K562 (cell line): ENCODE results near the gene DCLK3.

ENCODE experiments used
- CTCF ChIP-seq, 3 experiments: IDR thresholded peaks in 2 of 3; conservative IDR thresholded peaks in 1 of 3; 2 replicates each; pipeline ENCODE4 v1.5.1; 2011 to 2012; ENCODE audit warnings: low read length in 3 of 3, mild to moderate bottlenecking in 3 of 3, control low read depth in 2 of 3, improper control_type of control experiment in 1 of 3, inconsistent platforms in 1 of 3, low read depth in 1 of 3, mixed read lengths in 1 of 3, moderate library complexity in 1 of 3; ENCODE audit not compliant: insufficient read depth in 2 of 3
- DMBX1 ChIP-seq: fragments of 250-450 bp; sonication (Bioruptor Pico); IDR thresholded peaks from 2 replicates; pipeline ENCODE4 v1.8.0; 2022; ENCODE audit warnings: inconsistent platforms, mild to moderate bottlenecking, moderate library complexity, borderline replicate concordance
- EP300 ChIP-seq: IDR thresholded peaks from 2 replicates; pipeline ENCODE4 v1.6.1; 2012; ENCODE audit warnings: low read length, improper control_type of control experiment
- ETS2 ChIP-seq: IDR thresholded peaks from 2 replicates; pipeline ENCODE4 v1.6.1; 2016; ENCODE audit warnings: borderline replicate concordance, missing genetic modification characterization, mild to moderate bottlenecking, moderate library complexity, missing compliant biosample characterization; ENCODE audit not compliant: poor library complexity, severe bottlenecking
- GTF2F1 ChIP-seq: IDR thresholded peaks from 2 replicates; pipeline ENCODE4 v1.6.1; 2011; ENCODE audit warnings: low read depth, low read length, improper control_type of control experiment
- NFIC ChIP-seq: fragments of 450-650 bp; IDR thresholded peaks from 2 replicates; pipeline ENCODE4 v1.6.1; 2017; ENCODE audit warnings: mild to moderate bottlenecking, inconsistent platforms
- ZKSCAN8 ChIP-seq: fragments of 200-800 bp; sonication (Bioruptor generic); IDR thresholded peaks from 2 replicates; pipeline ENCODE4 v1.6.1; 2016; ENCODE audit warnings: missing genetic modification characterization, missing compliant biosample characterization
- ZNF589 ChIP-seq: fragments of 200-800 bp; sonication (Bioruptor generic); IDR thresholded peaks from 2 replicates; pipeline ENCODE4 v1.6.1; 2016; ENCODE audit warnings: low read depth, missing genetic modification characterization, missing compliant biosample characterization
- TF ChIP-seq, protein P1 (sequence below): sonication (generic); formaldehyde crosslinking; IDR thresholded peaks from 2 replicates; pipeline ENCODE4 v1.8.1; 2023; ENCODE audit warnings: mild to moderate bottlenecking, missing genetic modification reagents, moderate library complexity
- TF ChIP-seq, protein P2 (sequence below): fragments of 250-450 bp; sonication (Bioruptor Pico); IDR thresholded peaks from 2 replicates; pipeline ENCODE4 v1.5.0; 2022; ENCODE audit warnings: mild to moderate bottlenecking

DNA sequence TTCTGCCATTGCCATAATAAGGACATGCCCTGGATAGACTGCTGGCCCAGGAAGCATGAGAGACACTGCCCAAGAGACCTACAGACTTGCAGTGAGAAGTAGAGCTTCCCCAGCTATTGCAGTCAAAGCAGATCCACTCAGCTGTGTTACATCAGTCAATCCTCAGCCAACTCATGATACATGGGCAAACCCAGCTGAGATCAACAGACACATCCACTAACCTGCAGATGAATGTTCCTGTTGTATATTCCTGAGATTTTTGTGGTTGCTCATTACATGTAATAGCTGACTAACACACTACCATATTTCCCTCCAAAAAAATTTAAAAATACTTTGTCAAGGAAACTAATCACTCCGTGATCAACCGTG lies 68.6 kb downstream of the DCLK3 start:
- TF ChIP-seq EP300 (no peak), ZNF589 (CRISPR knock-in tag) (no peak), CTCF (IDR thresholded peaks at IDR 0.05 in 2 of 3, conservative IDR thresholded peaks at IDR 0.05 in 1 of 3; ENCODE audit: insufficient read depth in 2 of 3, low read depth in 1 of 3, low read length in 3 of 3) (no peak), ETS2 (tag) (no peak), GTF2F1 (no peak), DMBX1 (CRISPR knock-in tag) (no peak), ZKSCAN8 (CRISPR knock-in tag) (no peak), NFIC (no peak)
- TF ChIP-seq, protein P1, sequence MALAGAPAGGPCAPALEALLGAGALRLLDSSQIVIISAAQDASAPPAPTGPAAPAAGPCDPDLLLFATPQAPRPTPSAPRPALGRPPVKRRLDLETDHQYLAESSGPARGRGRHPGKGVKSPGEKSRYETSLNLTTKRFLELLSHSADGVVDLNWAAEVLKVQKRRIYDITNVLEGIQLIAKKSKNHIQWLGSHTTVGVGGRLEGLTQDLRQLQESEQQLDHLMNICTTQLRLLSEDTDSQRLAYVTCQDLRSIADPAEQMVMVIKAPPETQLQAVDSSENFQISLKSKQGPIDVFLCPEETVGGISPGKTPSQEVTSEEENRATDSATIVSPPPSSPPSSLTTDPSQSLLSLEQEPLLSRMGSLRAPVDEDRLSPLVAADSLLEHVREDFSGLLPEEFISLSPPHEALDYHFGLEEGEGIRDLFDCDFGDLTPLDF (CRISPR knock-in tag), result no peak
- TF ChIP-seq, protein P2, sequence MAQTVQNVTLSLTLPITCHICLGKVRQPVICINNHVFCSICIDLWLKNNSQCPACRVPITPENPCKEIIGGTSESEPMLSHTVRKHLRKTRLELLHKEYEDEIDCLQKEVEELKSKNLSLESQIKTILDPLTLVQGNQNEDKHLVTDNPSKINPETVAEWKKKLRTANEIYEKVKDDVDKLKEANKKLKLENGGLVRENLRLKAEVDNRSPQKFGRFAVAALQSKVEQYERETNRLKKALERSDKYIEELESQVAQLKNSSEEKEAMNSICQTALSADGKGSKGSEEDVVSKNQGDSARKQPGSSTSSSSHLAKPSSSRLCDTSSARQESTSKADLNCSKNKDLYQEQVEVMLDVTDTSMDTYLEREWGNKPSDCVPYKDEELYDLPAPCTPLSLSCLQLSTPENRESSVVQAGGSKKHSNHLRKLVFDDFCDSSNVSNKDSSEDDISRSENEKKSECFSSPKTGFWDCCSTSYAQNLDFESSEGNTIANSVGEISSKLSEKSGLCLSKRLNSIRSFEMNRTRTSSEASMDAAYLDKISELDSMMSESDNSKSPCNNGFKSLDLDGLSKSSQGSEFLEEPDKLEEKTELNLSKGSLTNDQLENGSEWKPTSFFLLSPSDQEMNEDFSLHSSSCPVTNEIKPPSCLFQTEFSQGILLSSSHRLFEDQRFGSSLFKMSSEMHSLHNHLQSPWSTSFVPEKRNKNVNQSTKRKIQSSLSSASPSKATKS, result no peak
